ENCODE results near the gene LHX6. TPM values are rescaled to one million over a fixed set of nuclear protein-coding genes. Genes with fewer than 3 reads are reported as not detected.
A peak's percentile ranks its signal among the peaks of the same experiment; 100 is the strongest.

The LHX6 gene
- total RNA-seq, 1 experiment from 2014 or later: 1.8 TPM

DNA sequence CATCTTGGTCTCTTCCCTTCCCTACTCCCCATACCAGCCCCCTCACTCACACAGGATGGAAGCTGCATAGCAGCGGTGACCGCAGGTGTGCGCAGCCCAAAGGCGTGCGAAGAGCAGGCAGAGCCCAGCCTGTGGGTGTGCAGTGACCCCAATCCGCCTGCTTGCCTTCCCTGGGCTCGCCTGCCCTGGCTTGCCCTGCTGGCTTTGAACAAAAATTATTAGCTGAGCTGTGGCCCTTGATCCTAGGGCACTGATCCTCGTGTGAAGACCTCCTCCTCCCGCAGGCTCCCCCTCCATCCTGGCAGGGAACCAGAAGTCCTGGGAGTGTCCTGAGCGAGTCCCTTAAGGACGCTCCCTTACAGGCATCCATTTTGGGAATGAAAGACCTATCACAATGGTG is 37.2 kb downstream of the LHX6 start:
- no peaks in the 10 kb centered on the region for H3K9me3 ChIP-seq (ENCODE audit: control insufficient read depth, low read depth, low read length)
- H4K8ac ChIP-seq (replicated peaks; ENCODE audit: insufficient read length, low read depth, low read length): no peak overlapping the region
- H3K27me3 ChIP-seq (ENCODE audit: insufficient read depth, low read length): no peaks in the 10 kb centered on the region
- TF ChIP-seq, protein P1, sequence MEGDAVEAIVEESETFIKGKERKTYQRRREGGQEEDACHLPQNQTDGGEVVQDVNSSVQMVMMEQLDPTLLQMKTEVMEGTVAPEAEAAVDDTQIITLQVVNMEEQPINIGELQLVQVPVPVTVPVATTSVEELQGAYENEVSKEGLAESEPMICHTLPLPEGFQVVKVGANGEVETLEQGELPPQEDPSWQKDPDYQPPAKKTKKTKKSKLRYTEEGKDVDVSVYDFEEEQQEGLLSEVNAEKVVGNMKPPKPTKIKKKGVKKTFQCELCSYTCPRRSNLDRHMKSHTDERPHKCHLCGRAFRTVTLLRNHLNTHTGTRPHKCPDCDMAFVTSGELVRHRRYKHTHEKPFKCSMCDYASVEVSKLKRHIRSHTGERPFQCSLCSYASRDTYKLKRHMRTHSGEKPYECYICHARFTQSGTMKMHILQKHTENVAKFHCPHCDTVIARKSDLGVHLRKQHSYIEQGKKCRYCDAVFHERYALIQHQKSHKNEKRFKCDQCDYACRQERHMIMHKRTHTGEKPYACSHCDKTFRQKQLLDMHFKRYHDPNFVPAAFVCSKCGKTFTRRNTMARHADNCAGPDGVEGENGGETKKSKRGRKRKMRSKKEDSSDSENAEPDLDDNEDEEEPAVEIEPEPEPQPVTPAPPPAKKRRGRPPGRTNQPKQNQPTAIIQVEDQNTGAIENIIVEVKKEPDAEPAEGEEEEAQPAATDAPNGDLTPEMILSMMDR (conservative IDR thresholded peaks at IDR 0.05): no peak
- H4K5ac ChIP-seq (ENCODE audit: insufficient read length, low read depth, low read length): no peak overlapping the region
- no peak overlapping the region for H2AK5ac ChIP-seq (ENCODE audit: insufficient read length, low read length)
- peak overlapping the region in 1 of 3 experiments; percentile 73; a peak in 1 of 7 replicates for H3K27ac Mint-ChIP-seq
- H3K56ac ChIP-seq (ENCODE audit: insufficient read length, low read depth, low read length): no peak overlapping the region
- no peak overlapping the region for H2BK15ac ChIP-seq (ENCODE audit: low read depth, low read length)
- H3K14ac ChIP-seq (ENCODE audit: insufficient read depth, low read length): no peak overlapping the region
- H3K79me1 ChIP-seq (ENCODE audit: insufficient read depth, low read depth, low read length, poor library complexity, severe bottlenecking): no peaks in the 10 kb centered on the region
- H2BK12ac ChIP-seq (ENCODE audit: insufficient read length, low read depth, low read length): no peak overlapping the region
- no peak overlapping the region for H2BK120ac ChIP-seq (ENCODE audit: low read depth, low read length, poor library complexity, severe bottlenecking)
- peaks cover 5% of the 10 kb centered on the region; the same call in 1 of the 2 replicates for H3K27me3 Mint-ChIP-seq (ENCODE audit: low read depth)
- H2BK20ac ChIP-seq (ENCODE audit: low read depth, low read length, poor library complexity, severe bottlenecking): no peak overlapping the region
- H3K36me3 Mint-ChIP-seq (ENCODE audit: insufficient read depth in 1 of 3, low read depth in 3 of 3): no peaks in the 10 kb centered on the region; a peak in 1 of 7 replicates
- H3K4ac ChIP-seq (ENCODE audit: low read depth, low read length): no peak overlapping the region
- no peaks in the 10 kb centered on the region for H4K20me1 ChIP-seq (ENCODE audit: control insufficient read depth, insufficient read depth, insufficient read length)
- H2AFZ ChIP-seq (ENCODE audit: low read length): no peak overlapping the region
- no peaks in the 10 kb centered on the region for H3K23me2 ChIP-seq (ENCODE audit: insufficient read length, low read depth, low read length, poor library complexity, severe bottlenecking)
- no peak overlapping the region for H3K4me3 Mint-ChIP-seq
- no peak overlapping the region for H3K18ac ChIP-seq (ENCODE audit: insufficient read length, low read depth, low read length)
- no peak for DNase-seq
- no peaks in the 10 kb centered on the region for H3K9me3 Mint-ChIP-seq
- no peak overlapping the region for H3K27ac ChIP-seq (ENCODE audit: insufficient read length, low read depth, low read length)
- no peak overlapping the region for H4K91ac ChIP-seq (ENCODE audit: insufficient read length, low read depth, low read length)
- no peak overlapping the region for H3K9ac ChIP-seq (ENCODE audit: extremely low read depth, insufficient read length, low read length)
- H3K4me2 ChIP-seq (ENCODE audit: insufficient read depth, insufficient read length, low read length): no peak overlapping the region
- H2BK5ac ChIP-seq (ENCODE audit: insufficient read length, low read length): no peak overlapping the region
- H3K79me2 ChIP-seq (ENCODE audit: insufficient read depth, low read length): no peaks in the 10 kb centered on the region
- no peaks in the 10 kb centered on the region for H3K4me1 ChIP-seq (ENCODE audit: insufficient read depth, low read length)
- no peak overlapping the region for H3K23ac ChIP-seq (ENCODE audit: insufficient read length, low read depth, low read length)
- WGBS (ENCODE audit: extremely low coverage, insufficient read length, low lambda C conversion rate): no CpG with 5 or more reads among the region's 11 CpGs
- peaks cover 17 to 19% of the 10 kb centered on the region in 2 experiments for H3K4me1 Mint-ChIP-seq
- H3T11ph ChIP-seq (ENCODE audit: low read length): no peak overlapping the region

Measured in H9 (cell line).